Neural progenitor cell (in vitro differentiated cells): ENCODE measurements around the gene CD180.

ENCODE experiments used
- EZH2 ChIP-seq: fragments of 200-600 bp; sonication (generic); IDR thresholded peaks from 2 replicates; pipeline ENCODE4 v1.6.1; 2017; ENCODE audit warnings: antibody characterized with exemption, mild to moderate bottlenecking, moderate library complexity
- TF ChIP-seq, protein P1 (sequence below): fragments of 200-600 bp; sonication (generic); IDR thresholded peaks from 2 replicates; pipeline ENCODE4 v1.5.1; 2017; ENCODE audit warnings: antibody characterized with exemption, mild to moderate bottlenecking

GRCh38 chr5:67149057-67149950 lies 47.3 kb downstream of the CD180 start:
- TF ChIP-seq, protein P1, sequence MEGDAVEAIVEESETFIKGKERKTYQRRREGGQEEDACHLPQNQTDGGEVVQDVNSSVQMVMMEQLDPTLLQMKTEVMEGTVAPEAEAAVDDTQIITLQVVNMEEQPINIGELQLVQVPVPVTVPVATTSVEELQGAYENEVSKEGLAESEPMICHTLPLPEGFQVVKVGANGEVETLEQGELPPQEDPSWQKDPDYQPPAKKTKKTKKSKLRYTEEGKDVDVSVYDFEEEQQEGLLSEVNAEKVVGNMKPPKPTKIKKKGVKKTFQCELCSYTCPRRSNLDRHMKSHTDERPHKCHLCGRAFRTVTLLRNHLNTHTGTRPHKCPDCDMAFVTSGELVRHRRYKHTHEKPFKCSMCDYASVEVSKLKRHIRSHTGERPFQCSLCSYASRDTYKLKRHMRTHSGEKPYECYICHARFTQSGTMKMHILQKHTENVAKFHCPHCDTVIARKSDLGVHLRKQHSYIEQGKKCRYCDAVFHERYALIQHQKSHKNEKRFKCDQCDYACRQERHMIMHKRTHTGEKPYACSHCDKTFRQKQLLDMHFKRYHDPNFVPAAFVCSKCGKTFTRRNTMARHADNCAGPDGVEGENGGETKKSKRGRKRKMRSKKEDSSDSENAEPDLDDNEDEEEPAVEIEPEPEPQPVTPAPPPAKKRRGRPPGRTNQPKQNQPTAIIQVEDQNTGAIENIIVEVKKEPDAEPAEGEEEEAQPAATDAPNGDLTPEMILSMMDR = no peak
- no peak for TF ChIP-seq EZH2
